Glutamatergic neuron (in vitro differentiated cells): ENCODE measurements around the gene PLBD2. TPM values are rescaled to one million over a fixed set of nuclear protein-coding genes. Genes with fewer than 3 reads are reported as not detected.
A peak's percentile ranks its signal among the peaks of the same experiment; 100 is the strongest.

Experiments
- DNase-seq: peaks from one replicate; pipeline ENCODE4 v3.0.0; 2022
- H3K27ac Mint-ChIP-seq: one replicate; pipeline ENCODE4 v1.8.0; 2020; ENCODE audit warnings: mild to moderate bottlenecking, mixed read lengths, inconsistent platforms; ENCODE audit not compliant: unreplicated experiment
- H3K27me3 Mint-ChIP-seq: one replicate; pipeline ENCODE4 v1.8.0; 2020; ENCODE audit warnings: mild to moderate bottlenecking, moderate library complexity, mixed read lengths, inconsistent platforms; ENCODE audit not compliant: unreplicated experiment
- H3K36me3 Mint-ChIP-seq: one replicate; pipeline ENCODE4 v1.8.0; 2020; ENCODE audit warnings: mild to moderate bottlenecking, mixed read lengths, inconsistent platforms; ENCODE audit not compliant: unreplicated experiment
- H3K4me1 Mint-ChIP-seq: one replicate; pipeline ENCODE4 v1.8.0; 2020; ENCODE audit warnings: mild to moderate bottlenecking, low read depth, mixed read lengths, inconsistent platforms; ENCODE audit not compliant: unreplicated experiment
- H3K4me3 Mint-ChIP-seq: one replicate; pipeline ENCODE4 v1.8.0; 2020; ENCODE audit warnings: mild to moderate bottlenecking, mixed read lengths, inconsistent platforms; ENCODE audit not compliant: unreplicated experiment
- H3K9me3 Mint-ChIP-seq: one replicate; pipeline ENCODE4 v1.8.0; 2020; ENCODE audit warnings: mild to moderate bottlenecking, moderate library complexity, mixed read lengths, inconsistent platforms; ENCODE audit not compliant: unreplicated experiment
- long read RNA-seq: library from polyadenylated mRNA; unstranded; transcript quantifications from one replicate; pipeline ENCODE4 v2.0.0, GENCODE V29; 2020; ENCODE audit not compliant: unreplicated experiment
- total RNA-seq: library from RNA; stranded (reverse); fragmentation: NEBNext Ultra II Directional; extraction: Animal tissue kit (Norgen Biotek cat#: 25700); gene quantifications from one replicate; pipeline ENCODE4 v1.2.1, GENCODE V29; 2021; ENCODE audit not compliant: unreplicated experiment
- TF ChIP-seq, protein P1 (sequence below): fragments of 200-600 bp; sonication (generic); IDR thresholded peaks from one replicate; pipeline ENCODE4 v1.5.0; 2021; ENCODE audit not compliant: partially characterized antibody, unreplicated experiment

Gene PLBD2
- total RNA-seq = 85.7 TPM
- long read RNA-seq, full-length matches to known transcripts = 6 of 7 reads
- long read RNA-seq, partial matches to known transcripts = 0 of 7 reads
- long read RNA-seq, other reads (novel, unspliced or antisense) = 1 of 7 reads

- Mint-ChIP-seq H3K36me3 (no peaks in the 10 kb centered on the region), H3K27ac (peak within 1 kb of the TSS; percentile 98), H3K4me1 (peaks cover 10% of the 10 kb centered on the region), H3K27me3 (peaks cover 6% of the 10 kb centered on the region), H3K4me3 (peak within 1 kb of the TSS; percentile 99), H3K9me3 (peaks cover 4% of the 10 kb centered on the region)
- peak; percentile 96 for DNase-seq
- TF ChIP-seq, protein P1, sequence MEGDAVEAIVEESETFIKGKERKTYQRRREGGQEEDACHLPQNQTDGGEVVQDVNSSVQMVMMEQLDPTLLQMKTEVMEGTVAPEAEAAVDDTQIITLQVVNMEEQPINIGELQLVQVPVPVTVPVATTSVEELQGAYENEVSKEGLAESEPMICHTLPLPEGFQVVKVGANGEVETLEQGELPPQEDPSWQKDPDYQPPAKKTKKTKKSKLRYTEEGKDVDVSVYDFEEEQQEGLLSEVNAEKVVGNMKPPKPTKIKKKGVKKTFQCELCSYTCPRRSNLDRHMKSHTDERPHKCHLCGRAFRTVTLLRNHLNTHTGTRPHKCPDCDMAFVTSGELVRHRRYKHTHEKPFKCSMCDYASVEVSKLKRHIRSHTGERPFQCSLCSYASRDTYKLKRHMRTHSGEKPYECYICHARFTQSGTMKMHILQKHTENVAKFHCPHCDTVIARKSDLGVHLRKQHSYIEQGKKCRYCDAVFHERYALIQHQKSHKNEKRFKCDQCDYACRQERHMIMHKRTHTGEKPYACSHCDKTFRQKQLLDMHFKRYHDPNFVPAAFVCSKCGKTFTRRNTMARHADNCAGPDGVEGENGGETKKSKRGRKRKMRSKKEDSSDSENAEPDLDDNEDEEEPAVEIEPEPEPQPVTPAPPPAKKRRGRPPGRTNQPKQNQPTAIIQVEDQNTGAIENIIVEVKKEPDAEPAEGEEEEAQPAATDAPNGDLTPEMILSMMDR = no peak
These were observed at the start of gene PLBD2 for GRCh38 chr12:113358381-113359132. TSS of gene PLBD2 (plus strand) at chr12:113358587. CDS start at chr12:113358601, 14 bp downstream.

- no peak overlapping the region for H3K4me3 Mint-ChIP-seq
- peaks cover 5% of the 10 kb centered on the region for H3K36me3 Mint-ChIP-seq
- DNase-seq = no peak
- TF ChIP-seq, protein P1 = no peak
- H3K27me3 Mint-ChIP-seq = peaks cover 3% of the 10 kb centered on the region
- H3K4me1 Mint-ChIP-seq = peaks cover 2% of the 10 kb centered on the region
- H3K9me3 Mint-ChIP-seq = peaks cover 2% of the 10 kb centered on the region
- H3K27ac Mint-ChIP-seq = no peak overlapping the region
These were observed 47.9 kb upstream of the PLBD2 start for GRCh38 chr12:113310489-113310888.

DNA sequence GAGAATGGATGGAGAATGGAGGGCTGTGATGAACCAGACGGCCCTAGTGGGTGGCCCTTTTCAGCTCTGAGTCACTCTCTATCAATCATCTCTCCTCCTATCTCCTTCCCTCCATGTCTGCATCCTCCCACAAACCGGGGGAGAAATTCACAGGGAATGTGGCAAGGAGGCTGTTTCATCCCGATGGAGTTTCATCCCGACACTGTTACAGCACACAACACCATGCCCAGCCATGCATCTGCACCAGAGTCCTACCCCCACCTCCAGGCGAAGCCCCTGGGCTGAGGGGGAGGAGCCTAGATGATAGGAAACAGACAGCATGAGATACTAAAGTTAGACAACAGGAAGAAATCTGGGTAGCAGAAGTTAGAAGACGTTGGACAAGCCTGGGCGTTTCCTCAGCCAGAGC is 44.3 kb upstream of the PLBD2 start:
- TF ChIP-seq, protein P1 = no peak
- Mint-ChIP-seq H3K4me3 (peak overlapping the region; percentile 16), H3K27me3 (peaks cover 2% of the 10 kb centered on the region), H3K36me3 (peaks cover 16% of the 10 kb centered on the region), H3K4me1 (peaks cover 2% of the 10 kb centered on the region), H3K27ac (peak overlapping the region; percentile 76), H3K9me3 (peaks cover 4% of the 10 kb centered on the region)
- DNase-seq = no peak

DNA sequence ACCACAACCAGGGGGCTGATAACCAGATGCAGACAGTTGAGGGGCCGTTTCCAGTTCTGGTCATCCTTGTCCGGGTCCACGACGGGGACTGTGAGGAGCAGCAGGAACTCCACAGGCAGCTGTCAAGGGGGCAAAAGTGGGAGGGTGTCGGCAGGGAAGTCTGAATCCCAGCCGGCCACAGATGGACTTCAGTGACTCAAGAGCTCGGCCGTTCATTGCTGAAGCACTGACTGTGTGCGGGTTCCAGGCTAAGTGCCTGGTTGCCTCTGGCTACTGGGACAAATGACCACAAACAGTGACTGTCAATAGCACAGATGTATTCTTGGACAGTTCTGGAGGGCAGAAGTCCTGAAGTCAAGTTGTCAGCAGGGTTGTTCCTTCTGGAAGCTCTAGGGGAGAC is 43.0 kb upstream of the PLBD2 start:
- Mint-ChIP-seq H3K27me3 (peaks cover 4% of the 10 kb centered on the region), H3K27ac (no peak overlapping the region), H3K36me3 (peaks cover 15% of the 10 kb centered on the region), H3K4me3 (no peak overlapping the region), H3K4me1 (peaks cover 2% of the 10 kb centered on the region), H3K9me3 (peaks cover 6% of the 10 kb centered on the region)
- DNase-seq = no peak
- TF ChIP-seq, protein P1 = no peak

DNA sequence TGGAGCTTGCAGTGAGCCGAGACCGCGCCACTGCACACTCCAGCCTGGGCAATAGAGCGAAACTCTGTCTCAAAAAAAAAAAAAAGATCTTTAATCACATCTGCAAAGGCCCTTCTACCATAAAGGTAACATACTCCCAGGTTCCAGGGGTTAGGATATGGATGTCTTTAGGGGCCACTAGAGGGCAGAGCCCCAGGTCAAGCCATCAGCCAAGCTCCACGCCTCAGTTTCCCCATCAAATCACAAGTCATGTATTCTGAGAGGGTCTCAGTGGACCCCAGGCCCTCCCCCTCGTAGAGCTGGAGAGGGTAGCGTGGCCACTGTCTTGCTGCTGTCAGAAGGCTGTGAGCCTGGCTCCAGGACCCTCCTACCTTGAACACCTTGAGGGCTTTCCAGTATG is 42.2 kb upstream of the PLBD2 start:
- Mint-ChIP-seq H3K36me3 (peaks cover 10% of the 10 kb centered on the region), H3K4me1 (peaks cover 2% of the 10 kb centered on the region), H3K27me3 (peaks cover 4% of the 10 kb centered on the region), H3K9me3 (peaks cover 6% of the 10 kb centered on the region), H3K27ac (no peak overlapping the region), H3K4me3 (no peak overlapping the region)
- TF ChIP-seq, protein P1 = no peak
- no peak for DNase-seq
